ENCODE data around the gene CCDC60. TPM values are rescaled to one million over a fixed set of nuclear protein-coding genes. Genes with fewer than 3 reads are reported as not detected.
A peak's percentile ranks its signal among the peaks of the same experiment; 100 is the strongest.

The CCDC60 gene
- total and polyA plus RNA-seq, 12 donors: not detected

DNA sequence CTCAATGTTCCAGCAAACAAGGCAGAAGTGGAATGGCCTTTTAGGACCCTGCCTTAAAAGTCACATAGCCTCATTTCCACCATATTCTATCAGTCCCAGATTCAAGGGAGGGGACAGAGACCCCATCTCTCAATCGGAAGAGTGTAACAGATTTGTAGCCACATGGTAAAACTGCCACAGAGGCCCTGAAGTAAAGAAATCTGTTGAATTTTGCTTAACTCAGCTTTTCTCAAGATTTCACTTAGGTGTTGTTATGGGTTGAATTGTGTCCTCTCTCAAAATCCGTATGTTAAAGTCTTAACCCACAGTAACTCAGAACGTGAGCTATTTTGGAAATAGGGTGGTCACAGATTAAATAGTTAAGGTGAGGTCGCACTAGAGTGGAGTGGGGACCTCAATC is 22.7 kb upstream of the CCDC60 start:
- Histone ChIP-seq H3K4me1 (replicated peaks in 1 of 2) (no peaks in the 10 kb centered on the region), H3K27ac (no peak overlapping the region), H3K4me3 (no peak overlapping the region), H3K36me3 (replicated peaks in 1 of 2) (no peaks in the 10 kb centered on the region), H3K9me3 (replicated peaks in 1 of 3) (no peaks in the 10 kb centered on the region), H3K27me3 (no peaks in the 10 kb centered on the region)
- intact Hi-C loops (cut with DNase I): no loop called here
- TF ChIP-seq POLR2A (IDR thresholded peaks at IDR 0.05): no peak
- TF ChIP-seq, protein P1, sequence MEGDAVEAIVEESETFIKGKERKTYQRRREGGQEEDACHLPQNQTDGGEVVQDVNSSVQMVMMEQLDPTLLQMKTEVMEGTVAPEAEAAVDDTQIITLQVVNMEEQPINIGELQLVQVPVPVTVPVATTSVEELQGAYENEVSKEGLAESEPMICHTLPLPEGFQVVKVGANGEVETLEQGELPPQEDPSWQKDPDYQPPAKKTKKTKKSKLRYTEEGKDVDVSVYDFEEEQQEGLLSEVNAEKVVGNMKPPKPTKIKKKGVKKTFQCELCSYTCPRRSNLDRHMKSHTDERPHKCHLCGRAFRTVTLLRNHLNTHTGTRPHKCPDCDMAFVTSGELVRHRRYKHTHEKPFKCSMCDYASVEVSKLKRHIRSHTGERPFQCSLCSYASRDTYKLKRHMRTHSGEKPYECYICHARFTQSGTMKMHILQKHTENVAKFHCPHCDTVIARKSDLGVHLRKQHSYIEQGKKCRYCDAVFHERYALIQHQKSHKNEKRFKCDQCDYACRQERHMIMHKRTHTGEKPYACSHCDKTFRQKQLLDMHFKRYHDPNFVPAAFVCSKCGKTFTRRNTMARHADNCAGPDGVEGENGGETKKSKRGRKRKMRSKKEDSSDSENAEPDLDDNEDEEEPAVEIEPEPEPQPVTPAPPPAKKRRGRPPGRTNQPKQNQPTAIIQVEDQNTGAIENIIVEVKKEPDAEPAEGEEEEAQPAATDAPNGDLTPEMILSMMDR (IDR thresholded peaks at IDR 0.05): no peak
- 60 to 67% (median 62%) methylated on average over 4 of the region's 4 CpGs for WGBS, 4 donors
- no peak for DNase-seq

DNA sequence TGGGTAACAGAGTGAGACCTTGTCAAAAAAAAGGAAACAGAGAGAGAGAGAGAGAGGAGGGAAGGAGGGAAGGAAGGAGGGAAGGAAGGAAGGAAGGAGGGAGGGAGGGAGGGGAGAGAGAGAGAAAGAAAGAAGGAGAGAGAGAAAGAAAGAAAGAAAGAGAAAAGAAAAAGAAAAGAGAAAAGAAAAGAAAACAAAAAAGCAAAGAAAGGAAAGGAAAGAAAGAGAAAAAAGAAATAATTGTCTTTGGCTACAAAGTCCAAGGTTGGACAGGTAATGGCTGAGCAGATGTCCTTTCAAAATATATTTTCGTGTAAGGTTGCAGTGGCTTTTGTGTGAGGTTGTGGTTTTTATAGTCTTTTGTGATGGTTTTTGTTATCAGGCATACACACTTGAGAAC is 21.6 kb upstream of the CCDC60 start:
- DNase-seq: no peak

DNA sequence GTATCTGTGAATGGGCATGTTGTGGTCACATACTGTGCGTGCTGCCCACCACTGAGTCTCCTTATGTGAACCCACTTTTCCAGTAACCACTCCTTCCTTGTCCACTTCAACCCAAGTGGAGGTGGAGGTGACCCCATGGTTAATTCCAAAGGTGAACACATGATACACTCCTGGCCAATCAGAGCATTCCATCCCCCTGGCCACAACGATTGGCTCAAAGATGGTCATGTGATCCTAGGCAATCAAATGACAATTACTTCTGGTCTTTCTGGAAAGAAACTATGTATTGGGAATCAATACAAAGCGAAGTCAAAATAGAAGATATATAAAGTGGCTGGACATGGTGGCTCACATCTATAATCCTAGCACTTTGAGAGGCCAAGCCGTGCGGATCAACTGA is 20.2 kb upstream of the CCDC60 start:
- Histone ChIP-seq H3K36me3 (replicated peaks in 1 of 2) (no peaks in the 10 kb centered on the region), H3K9me3 (replicated peaks in 1 of 3) (no peaks in the 10 kb centered on the region), H3K4me3 (no peak overlapping the region), H3K27ac (no peak overlapping the region), H3K27me3 (no peaks in the 10 kb centered on the region), H3K4me1 (replicated peaks in 1 of 2) (no peaks in the 10 kb centered on the region)
- WGBS, 4 donors: 85 to 90% (median 88%) methylated on average over 5 of the region's 5 CpGs
- TF ChIP-seq, protein P1 (IDR thresholded peaks at IDR 0.05): no peak
- TF ChIP-seq POLR2A (IDR thresholded peaks at IDR 0.05): no peak
- no peak for DNase-seq
- intact Hi-C loops (cut with DNase I): no loop called here

More for the DNA sequence above, 21.6 kb upstream of the CCDC60 start:
- WGBS, 4 donors: 43 to 65% (median 59%) methylated on average over 1 of the region's 1 CpG
- no peaks in the 10 kb centered on the region for H3K27me3 ChIP-seq
- TF ChIP-seq, protein P1 (IDR thresholded peaks at IDR 0.05): no peak
- TF ChIP-seq POLR2A (IDR thresholded peaks at IDR 0.05): no peak
- no peaks in the 10 kb centered on the region for H3K9me3 ChIP-seq (replicated peaks in 1 of 3)
- H3K36me3 ChIP-seq (replicated peaks in 1 of 2): no peaks in the 10 kb centered on the region
- intact Hi-C loops (cut with DNase I): no loop called here
- no peaks in the 10 kb centered on the region for H3K4me1 ChIP-seq (replicated peaks in 1 of 2)
- H3K27ac ChIP-seq: no peak overlapping the region
- H3K4me3 ChIP-seq: no peak overlapping the region

DNA sequence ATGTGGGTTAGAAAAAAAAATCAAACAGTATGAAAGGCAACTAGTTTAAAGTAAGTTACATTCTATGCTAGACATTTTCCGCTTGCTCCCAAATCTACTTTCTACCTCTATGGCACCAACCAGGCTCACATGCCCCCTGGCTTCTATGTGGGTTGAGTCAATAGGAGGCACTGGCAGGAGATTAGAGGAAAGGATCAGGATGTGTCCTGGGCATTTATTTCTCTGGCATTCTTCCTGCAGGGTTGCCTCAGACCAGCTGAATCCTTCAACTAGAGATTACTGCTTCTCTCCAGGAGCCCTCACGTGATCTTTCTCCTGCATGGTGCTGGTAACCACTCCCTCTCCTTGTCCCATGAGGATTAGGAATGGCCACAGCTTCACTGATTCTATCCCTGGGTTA is 14.9 kb upstream of the CCDC60 start:
- Histone ChIP-seq H3K4me1 (replicated peaks in 1 of 2) (no peaks in the 10 kb centered on the region), H3K36me3 (replicated peaks in 1 of 2) (no peaks in the 10 kb centered on the region), H3K9me3 (replicated peaks in 1 of 3) (no peaks in the 10 kb centered on the region), H3K27ac (no peak overlapping the region), H3K27me3 (no peaks in the 10 kb centered on the region), H3K4me3 (no peak overlapping the region)
- WGBS, 4 donors: 49 to 64% (median 56%) methylated on average over 2 of the region's 2 CpGs
- intact Hi-C loops (cut with DNase I): no loop called here
- DNase-seq: peak in 2 of 7 donors; percentile 4 to 16
- TF ChIP-seq, protein P1 (IDR thresholded peaks at IDR 0.05): no peak
- TF ChIP-seq POLR2A (IDR thresholded peaks at IDR 0.05): no peak

Measured in adrenal gland (tissue), 12 donors.